HUES6 (cell line): Measurements from ENCODE around the gene P3H2.
A peak's percentile ranks its signal among the peaks of the same experiment; 100 is the strongest.

Experiments used
- H3K27ac ChIP-seq: 2 replicates; pipeline ENCODE4 v1.7.0; 2013; ENCODE audit warnings: low read depth, mild to moderate bottlenecking, low read length, inconsistent platforms
- H3K27me3 ChIP-seq: 2 replicates; pipeline ENCODE4 v1.6.1; 2013; ENCODE audit warnings: low read length; ENCODE audit not compliant: control insufficient read depth, insufficient read depth
- H3K36me3 ChIP-seq: 2 replicates; pipeline ENCODE4 v1.6.1; 2013; ENCODE audit warnings: low read length; ENCODE audit not compliant: control insufficient read depth, insufficient read depth
- H3K4me1 ChIP-seq: 2 replicates; pipeline ENCODE4 v1.6.1; 2013; ENCODE audit warnings: low read length; ENCODE audit not compliant: control insufficient read depth, insufficient read depth
- H3K4me3 ChIP-seq: 2 replicates; pipeline ENCODE4 v1.5.1; 2013; ENCODE audit warnings: low read depth, low read length
- H3K9ac ChIP-seq: one replicate; pipeline ENCODE4 v1.6.1; 2013; ENCODE audit warnings: mild to moderate bottlenecking, low read length
- H3K9me3 ChIP-seq: 2 replicates; pipeline ENCODE4 v1.6.1; 2013; ENCODE audit warnings: low read depth, low read length; ENCODE audit not compliant: control insufficient read depth, insufficient read depth

Gene P3H2

GRCh38 chr3:190058521-190059241, 62.0 kb downstream of the P3H2 start:
- no peak overlapping the region for H3K4me3 ChIP-seq
- H3K9ac ChIP-seq: no peak overlapping the region
- no peaks in the 10 kb centered on the region for H3K27me3 ChIP-seq
- peaks cover 26% of the 10 kb centered on the region for H3K4me1 ChIP-seq
- H3K27ac ChIP-seq: no peak overlapping the region
- no peaks in the 10 kb centered on the region for H3K9me3 ChIP-seq
- no peaks in the 10 kb centered on the region for H3K36me3 ChIP-seq

- Histone ChIP-seq H3K4me1 (peaks cover 30% of the 10 kb centered on the region), H3K4me3 (no peak overlapping the region), H3K36me3 (no peaks in the 10 kb centered on the region), H3K9ac (no peak overlapping the region), H3K9me3 (no peaks in the 10 kb centered on the region), H3K27ac (no peak overlapping the region), H3K27me3 (no peaks in the 10 kb centered on the region)
Observed at GRCh38 chr3:190056742-190057141, 64.0 kb downstream of the P3H2 start.

GRCh38 chr3:190055773-190056172, 64.9 kb downstream of the P3H2 start:
- no peak overlapping the region for H3K9ac ChIP-seq
- no peak overlapping the region for H3K27ac ChIP-seq
- no peak overlapping the region for H3K4me3 ChIP-seq
- H3K9me3 ChIP-seq: no peaks in the 10 kb centered on the region
- H3K27me3 ChIP-seq: no peaks in the 10 kb centered on the region
- no peaks in the 10 kb centered on the region for H3K36me3 ChIP-seq
- H3K4me1 ChIP-seq: peaks cover 35% of the 10 kb centered on the region

GRCh38 chr3:190053919-190054672, 66.6 kb downstream of the P3H2 start:
- Histone ChIP-seq H3K4me1 (peaks cover 41% of the 10 kb centered on the region), H3K27ac (no peak overlapping the region), H3K9me3 (no peaks in the 10 kb centered on the region), H3K4me3 (no peak overlapping the region), H3K9ac (no peak overlapping the region), H3K36me3 (no peaks in the 10 kb centered on the region), H3K27me3 (no peaks in the 10 kb centered on the region)

- peaks cover 33% of the 10 kb centered on the region for H3K4me1 ChIP-seq
- H3K27ac ChIP-seq: no peak overlapping the region
- H3K27me3 ChIP-seq: no peaks in the 10 kb centered on the region
- H3K9ac ChIP-seq: peak overlapping the region; percentile 12
- no peak overlapping the region for H3K4me3 ChIP-seq
- H3K36me3 ChIP-seq: no peaks in the 10 kb centered on the region
- no peaks in the 10 kb centered on the region for H3K9me3 ChIP-seq
Observed at GRCh38 chr3:190051641-190052040, 69.1 kb downstream of the P3H2 start.

GRCh38 chr3:190048932-190049441, 71.7 kb downstream of the P3H2 start:
- Histone ChIP-seq H3K4me1 (peaks cover 43% of the 10 kb centered on the region), H3K27me3 (no peaks in the 10 kb centered on the region), H3K27ac (0 out of 2 replicates have a peak overlapping the region, but pooled peaks have one; percentile 12), H3K4me3 (no peak overlapping the region), H3K36me3 (no peaks in the 10 kb centered on the region), H3K9ac (no peak overlapping the region), H3K9me3 (no peaks in the 10 kb centered on the region)

GRCh38 chr3:190044974-190045373, 75.7 kb downstream of the P3H2 start:
- no peaks in the 10 kb centered on the region for H3K27me3 ChIP-seq
- H3K9ac ChIP-seq: no peak overlapping the region
- H3K27ac ChIP-seq: no peak overlapping the region
- H3K9me3 ChIP-seq: no peaks in the 10 kb centered on the region
- peaks cover 63% of the 10 kb centered on the region for H3K4me1 ChIP-seq
- no peak overlapping the region for H3K4me3 ChIP-seq
- H3K36me3 ChIP-seq: no peaks in the 10 kb centered on the region

GRCh38 chr3:190044142-190044541, 76.6 kb downstream of the P3H2 start:
- Histone ChIP-seq H3K4me3 (no peak overlapping the region), H3K9ac (no peak overlapping the region), H3K36me3 (no peaks in the 10 kb centered on the region), H3K4me1 (peaks cover 64% of the 10 kb centered on the region), H3K27ac (no peak overlapping the region), H3K9me3 (no peaks in the 10 kb centered on the region), H3K27me3 (no peaks in the 10 kb centered on the region)

GRCh38 chr3:190043741-190044140, 77.0 kb downstream of the P3H2 start:
- Histone ChIP-seq H3K27me3 (no peaks in the 10 kb centered on the region), H3K27ac (no peak overlapping the region), H3K36me3 (no peaks in the 10 kb centered on the region), H3K9me3 (no peaks in the 10 kb centered on the region), H3K4me3 (no peak overlapping the region), H3K4me1 (peaks cover 60% of the 10 kb centered on the region), H3K9ac (no peak overlapping the region)

GRCh38 chr3:190042558-190042957, 78.1 kb downstream of the P3H2 start:
- H3K9ac ChIP-seq: no peak overlapping the region

More at GRCh38 chr3:190042558-190042957, 78.1 kb downstream of the P3H2 start:
- no peaks in the 10 kb centered on the region for H3K27me3 ChIP-seq
- H3K4me3 ChIP-seq: no peak overlapping the region
- H3K4me1 ChIP-seq: peaks cover 68% of the 10 kb centered on the region
- no peaks in the 10 kb centered on the region for H3K36me3 ChIP-seq
- H3K9me3 ChIP-seq: no peaks in the 10 kb centered on the region
- peak overlapping the region; percentile 77 for H3K27ac ChIP-seq
